CD4-positive, alpha-beta T cell treated with Interferon gamma for 1 hour (primary cell): ENCODE results near the gene PLEK2.
"Not testable (repeated sequence)": the region's sequence is repeated elsewhere in the genome, so short reads cannot be mapped to it uniquely, and the experiment has no call there.

Experiments
- DNase-seq: peaks from one replicate; pipeline ENCODE4 v3.0.0-alpha.2; 2020

PLEK2 gene

DNA sequence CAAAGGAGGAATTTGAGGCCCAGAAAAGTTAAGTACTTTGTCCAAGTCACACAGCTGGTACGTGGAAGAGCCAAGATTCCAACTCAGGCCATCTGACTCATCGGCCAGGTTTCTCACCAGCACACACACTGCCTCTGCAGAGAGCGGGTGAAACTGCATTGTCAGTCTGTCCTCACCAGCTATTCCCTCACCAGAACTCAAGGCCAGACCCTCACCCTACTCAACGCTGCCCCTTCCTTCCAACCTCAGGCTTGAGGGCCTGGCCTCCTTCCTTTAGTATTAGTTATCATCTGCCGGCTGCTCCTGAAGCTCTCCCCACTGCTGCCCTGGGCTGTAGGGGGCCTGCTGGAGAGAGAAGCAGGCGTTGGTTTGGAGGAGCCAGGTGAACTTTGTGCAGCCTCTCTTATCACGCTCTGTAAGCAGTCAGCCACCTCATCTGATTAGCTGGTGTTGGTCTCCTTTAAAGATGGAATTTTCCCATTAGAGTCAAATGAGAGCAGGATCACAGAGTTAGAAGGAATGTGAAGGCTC, 16.6 kb upstream of the PLEK2 start:
- no peak for DNase-seq

DNA sequence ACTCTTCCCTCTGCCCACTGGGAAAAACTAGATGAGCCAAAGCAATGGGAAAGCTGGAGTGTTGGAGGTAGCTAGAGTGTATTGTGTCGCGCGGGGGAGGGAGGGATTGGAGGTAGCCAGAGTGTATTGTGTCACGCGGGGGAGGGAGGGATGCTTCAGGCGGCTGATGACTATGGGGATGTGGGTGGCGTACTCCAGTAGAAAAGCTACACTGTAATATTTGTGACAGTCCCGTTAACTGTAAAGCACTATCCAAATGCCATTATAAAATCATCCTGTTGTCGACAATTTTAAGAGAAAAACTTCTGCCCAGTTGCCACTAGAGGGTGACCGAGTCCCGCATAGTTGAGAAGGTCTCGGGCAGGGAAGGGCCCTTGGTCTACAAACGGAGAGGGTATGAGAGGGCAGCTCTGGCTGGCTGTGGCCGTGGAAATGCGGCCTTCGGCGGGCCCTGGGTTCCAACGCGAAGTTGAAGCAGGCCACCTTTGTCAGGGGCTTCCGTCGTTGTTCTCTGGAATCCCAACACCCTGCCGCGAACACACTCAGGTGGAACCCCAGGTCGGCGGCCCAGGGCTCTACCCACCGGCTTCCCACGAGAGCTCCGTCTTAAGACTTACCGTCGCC, 15.1 kb upstream of the PLEK2 start:
- DNase-seq: peak; percentile 68

DNA sequence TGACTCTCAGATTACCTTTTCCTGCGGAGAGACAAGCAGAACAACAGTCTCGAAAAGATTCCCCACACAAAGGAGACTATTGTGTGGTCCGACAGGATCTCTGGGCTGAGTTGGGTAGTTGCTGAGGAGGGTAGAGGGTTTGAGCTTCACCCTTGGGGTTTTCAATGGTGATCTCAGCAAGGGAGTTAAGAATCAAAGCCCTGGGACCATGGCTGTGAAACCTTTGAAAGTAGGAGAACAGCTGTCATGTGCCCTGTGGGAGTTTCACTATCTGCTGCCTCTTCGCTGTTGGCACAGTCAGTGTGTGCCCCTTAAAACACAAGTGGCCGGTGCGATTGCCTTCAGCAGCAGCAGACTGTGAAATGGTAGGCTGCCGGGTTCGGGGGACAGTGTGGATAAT, 14.2 kb upstream of the PLEK2 start:
- DNase-seq: no peak

DNA sequence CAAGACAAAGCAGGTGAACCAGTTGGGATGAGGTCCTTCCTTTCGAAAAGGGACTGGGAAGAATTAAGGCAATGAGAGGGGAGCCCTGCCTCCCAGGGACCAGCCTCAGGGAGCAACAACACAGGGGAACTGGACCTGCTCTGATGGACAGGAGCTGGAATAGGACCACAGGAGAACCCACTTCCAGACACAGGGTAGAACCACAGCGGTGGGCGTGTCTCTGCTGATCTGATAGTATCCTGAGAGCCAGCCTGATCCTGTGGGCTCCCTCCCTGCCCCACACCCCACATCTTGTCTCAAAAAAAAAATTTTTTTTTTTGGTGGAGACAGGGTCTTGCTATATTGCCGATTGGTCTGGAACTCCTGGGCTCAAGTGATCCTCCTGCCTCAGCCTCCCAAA, 13.6 kb upstream of the PLEK2 start:
- DNase-seq: no peak

DNA sequence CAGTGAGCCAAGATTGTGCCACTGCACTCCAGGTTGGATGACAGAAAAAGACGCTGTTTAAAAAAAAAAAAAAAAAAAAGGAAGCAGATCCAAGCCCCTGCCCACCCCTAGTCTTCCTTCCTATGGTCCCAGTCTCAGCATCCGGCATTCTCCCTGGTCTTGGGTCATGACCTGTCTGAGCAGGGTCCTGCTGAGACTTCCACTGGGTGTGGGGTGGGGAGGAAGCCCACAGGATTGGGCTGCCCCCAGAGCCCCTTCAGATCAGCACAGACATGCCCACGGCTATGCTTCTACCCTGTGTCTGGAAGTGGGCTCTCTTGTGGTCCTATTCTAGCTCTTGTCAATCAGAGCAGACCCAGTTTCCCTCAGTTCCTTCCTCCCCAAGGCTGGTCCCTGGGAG, 12.6 kb upstream of the PLEK2 start:
- DNase-seq: no peak

DNA sequence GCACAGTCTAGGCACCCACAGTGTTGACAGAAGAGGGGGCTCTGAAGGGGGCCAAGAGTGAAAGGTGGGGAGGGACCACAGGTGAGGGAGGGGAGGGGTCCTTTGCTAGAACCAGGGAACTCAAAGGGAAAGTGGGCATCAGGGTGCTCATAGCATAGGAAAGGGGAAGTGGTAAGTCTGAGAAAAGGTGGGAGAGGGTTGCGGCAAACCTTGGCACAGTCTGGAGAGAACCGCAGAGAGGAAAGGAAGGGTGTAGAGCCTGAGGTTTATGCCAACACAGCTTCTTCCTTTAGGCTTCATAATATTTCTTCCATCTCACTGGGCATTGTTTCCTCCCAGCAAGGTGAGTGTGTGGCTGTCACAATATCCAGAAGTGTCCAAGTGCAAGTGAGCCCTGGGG, 11.5 kb upstream of the PLEK2 start:
- DNase-seq: no peak

DNA sequence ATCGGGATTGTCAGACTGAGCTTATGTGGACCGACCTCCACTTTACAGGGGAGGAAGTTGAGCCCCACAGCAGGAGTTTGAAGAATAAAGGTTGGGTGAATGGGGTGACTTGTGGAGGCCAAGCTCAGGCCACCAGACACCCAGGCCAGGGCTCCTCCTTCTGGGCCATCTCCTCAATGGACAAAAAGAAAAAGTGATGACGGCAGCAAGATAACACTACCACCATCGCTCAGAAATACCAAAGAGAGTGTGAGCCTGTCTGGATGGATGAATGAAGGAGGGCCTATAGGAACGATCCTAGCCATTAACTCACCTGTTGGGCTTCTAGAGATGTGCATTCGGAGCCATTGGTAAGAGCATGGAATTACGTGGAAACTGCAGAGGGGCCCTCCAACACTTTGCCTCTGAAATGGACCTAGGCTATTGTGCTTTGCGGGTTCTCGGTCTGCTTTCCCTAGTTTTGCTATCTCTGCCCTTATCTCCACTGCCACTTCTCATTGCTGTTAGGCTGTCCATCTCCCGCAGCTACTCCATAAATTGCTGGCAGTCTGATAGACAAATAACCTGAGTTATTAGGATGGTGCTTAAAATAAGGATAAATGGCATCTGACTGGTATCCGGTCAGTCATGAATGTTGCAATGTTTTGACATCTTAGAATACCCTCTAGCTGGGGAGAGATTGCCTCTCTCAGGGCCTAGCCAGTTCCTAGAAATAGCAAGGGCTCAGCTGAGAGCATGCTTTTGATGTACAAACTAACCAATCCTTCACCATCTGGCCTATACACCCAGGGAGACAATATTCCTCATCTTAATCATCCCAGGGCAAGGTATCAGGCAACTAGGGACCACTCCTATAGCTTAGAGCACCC, 9.6 kb upstream of the PLEK2 start:
- DNase-seq: no peak

DNA sequence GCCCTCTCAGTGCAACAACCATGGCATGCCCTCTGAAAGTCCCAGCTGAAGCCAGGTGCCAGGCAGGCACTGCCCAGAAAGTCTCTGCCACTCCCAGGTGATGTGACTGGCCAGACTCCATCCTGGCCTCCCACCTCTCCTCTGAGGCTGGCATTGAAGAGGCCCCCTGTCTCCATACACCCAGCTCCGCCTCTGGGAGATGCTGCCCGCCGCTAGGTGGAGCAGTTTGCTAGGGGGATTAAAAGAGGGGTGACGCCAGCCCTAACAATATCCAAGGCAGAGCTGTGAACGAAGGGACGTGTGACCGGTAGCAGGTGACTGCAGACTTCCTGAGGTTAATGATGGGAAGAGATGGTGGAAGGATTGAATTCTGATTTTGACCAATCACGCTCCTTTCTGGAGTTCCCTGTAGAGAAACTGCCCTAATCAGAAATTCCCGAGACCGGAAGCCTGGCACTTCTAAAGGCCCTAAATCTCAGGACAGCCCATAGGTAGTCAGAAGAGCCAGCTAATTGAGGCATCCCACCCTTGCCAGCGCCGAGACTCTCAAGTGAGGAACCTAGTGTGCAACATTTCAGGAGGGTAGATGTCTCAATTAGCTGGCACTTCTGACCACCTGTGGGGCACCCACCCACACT, 8.3 kb upstream of the PLEK2 start:
- DNase-seq: peak; percentile 8

DNA sequence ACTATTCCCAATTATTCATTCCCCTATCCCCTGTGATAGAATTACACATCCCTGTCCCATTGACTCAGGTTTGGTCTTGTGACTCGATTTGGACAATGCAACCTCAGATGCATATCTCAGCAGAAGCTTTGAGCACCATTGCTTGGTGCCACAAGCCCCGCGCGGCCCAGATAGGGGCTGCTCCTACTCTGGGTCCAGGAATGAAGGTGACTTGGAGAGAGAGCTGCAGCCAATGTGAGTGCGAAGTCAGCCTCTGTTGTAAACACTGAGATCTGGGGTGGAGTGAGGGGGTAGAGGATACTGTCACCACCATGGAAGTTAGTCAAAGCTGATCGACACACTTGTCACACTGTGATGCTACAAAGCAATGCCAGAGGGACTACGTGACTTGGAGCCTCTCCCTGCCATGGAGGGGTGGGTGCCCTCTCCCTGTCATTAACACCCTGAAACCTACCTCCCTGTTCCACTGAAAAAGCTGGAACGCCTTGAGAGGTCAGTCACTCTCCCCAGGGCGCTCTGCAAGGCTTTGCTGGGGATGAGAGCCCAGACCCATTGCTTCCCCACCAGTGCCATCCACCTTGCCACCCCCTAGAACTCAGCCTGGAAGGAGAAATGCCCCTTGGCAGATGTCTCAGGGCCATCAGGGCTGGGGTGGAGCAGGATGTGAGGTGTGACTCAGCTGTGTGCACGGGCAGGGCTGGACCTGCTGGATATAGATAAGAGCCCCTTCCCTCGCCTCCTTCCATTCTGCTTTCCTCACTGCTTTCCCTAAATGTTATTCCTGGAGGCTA, 6.6 kb upstream of the PLEK2 start:
- DNase-seq: no peak

DNA sequence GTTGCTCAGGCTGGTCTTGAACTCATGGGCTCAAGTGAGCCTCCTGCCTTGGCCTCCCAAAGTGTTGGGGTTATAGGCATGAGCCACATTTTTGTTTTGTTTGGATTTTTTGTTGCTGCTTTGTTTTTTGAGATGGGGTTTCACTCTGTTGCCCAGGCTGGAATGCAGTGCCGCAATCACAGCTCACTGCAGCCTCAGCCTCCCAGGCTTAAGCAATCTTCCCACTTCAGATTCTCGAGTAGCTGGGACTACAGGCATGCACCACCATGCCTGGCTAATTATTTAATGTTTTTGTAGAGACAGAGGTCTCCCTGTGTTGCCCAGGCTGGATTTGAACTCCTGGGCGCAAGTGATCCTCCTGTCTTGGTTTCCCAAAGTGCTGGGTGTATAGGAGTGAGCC, 5.7 kb upstream of the PLEK2 start:
- no peak for DNase-seq

DNA sequence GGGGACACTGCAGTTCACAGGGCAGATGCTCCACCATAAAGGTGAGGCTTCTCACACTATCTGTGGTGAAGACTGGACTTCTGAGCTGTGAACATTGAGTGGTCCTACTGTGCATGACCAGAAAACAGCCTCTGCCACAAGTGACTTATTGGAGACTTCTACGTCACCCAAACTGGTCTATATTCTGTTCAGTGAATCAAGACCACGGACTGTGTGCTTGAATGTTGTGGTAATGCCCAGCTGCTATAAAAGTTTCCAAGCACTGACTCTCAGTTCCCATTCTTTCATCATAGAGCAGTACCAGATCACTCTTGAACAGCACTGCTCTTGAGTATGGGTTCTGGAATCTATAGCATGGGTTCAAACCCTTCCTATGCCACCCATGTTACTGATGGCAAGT, 4.8 kb upstream of the PLEK2 start:
- DNase-seq: no peak

DNA sequence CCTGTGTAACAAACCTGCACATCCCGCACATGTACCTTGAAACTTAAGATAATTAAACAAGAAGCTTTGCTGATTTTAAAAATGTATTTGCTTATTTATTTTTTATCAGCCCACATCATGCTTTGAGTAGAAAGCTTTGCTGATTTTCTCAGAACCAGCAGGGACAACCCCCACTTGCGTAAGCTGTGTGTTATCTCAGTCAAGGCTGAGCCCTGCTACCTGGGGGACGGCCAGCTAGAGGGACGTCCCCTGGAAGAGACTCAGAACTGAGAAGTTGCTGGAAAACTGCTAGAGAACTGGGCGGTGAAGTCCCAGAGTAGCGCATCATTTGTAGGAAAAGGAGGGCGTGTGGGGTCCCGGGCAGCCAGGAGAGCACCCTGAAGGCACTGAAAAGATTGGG, 4.1 kb upstream of the PLEK2 start:
- no peak for DNase-seq

DNA sequence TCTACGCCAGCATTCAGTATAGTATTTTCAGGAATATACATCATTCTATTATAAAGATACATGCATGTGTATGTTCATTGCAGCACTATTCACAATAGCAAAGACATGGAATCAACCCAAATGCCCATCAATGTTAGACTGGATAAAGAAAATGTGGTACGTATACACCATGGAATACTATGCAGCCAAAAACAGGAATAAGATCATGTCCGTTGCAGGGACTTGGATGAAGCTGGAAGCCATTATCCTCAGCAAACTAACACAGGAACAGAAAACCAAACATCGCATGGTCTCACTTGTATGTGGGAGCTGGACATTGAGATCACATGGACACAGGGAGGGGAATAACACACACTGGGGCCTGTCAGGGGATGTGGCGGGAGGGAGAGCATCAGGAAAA, 3.6 kb upstream of the PLEK2 start:
- DNase-seq: not testable (repeated sequence)

DNA sequence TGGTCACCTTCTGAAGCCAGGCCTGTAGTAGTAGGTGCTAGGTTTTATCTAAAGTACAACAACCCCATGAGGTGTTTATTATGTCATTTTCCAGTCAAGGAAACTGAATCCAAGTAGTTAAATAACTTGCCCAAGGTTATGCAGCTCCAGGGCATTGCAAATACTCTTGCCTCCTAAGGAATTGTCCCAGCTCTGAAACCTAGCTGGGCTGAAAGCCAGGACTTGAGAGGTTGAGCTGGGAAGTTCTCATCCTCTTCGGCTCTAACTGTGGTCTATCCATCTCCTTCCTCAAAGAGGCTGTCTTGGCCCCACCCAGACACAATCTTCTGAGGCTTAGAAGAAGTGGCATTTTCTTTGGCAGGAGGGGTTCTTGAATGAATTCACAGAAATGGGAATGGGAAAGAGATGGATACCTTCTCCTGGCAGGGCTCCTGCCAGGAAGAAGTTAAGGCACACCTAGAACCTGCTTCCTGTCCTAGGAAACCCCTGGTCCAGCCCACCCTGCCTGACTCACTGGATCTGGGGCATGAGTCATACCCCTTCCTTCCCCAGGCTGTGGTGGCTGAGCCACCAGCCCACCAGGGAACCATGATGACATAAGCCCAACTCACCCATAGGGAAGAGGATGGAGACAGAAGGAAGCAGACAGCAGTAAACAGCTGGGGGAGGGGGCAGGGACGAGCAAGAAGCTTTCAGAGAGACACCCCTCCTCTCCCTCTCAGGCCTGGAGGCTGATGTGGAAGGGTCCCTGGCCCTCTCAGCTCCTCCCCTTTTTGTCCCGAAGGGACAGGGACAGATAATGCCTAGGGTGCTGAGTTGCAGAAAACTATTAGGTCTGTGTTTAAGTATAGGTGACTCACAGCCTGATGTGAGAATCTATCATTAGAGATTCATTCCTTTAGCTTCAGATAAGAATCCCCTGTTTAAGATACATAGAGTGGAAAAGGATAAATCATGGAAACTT, 2.1 kb upstream of the PLEK2 start:
- DNase-seq: peak; percentile 22

DNA sequence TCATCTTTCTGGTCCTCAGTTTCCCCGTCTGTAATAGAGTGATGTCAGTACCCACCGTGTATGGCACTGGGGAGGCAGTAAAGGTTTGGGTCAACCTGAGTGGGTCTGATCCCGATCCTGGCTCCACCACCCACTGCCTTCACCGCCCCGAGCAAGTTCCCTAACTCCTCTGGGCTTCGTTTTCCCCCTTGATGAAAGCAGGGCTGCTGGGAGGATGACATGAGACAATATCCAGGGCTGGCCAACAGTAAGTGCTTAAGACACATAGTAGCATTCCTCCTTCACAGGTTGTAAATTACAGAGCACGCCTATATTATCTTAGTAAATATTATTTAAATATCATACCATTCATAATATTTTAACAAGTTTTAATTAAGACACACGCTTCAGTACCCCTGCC, 595 bp downstream of the PLEK2 start:
- no peak for DNase-seq

DNA sequence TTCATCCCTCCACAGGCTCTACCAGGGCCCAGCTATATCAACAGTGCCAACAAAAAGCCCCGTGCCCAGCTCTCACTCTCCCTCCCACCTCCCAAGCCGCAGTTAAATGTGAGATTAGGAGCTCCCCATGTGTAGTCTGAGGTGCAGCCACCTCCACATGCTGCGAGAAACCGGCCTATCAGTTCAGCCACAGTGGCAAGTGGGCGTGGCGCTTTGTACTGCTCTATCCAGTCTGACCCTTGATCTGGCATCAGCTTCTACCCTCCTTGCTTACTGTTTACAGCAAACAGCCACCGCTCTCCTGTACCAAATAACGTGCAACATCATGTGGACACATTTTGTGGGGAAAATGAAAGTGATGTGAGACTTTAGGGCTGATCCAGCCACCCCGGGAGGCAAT, 1.7 kb downstream of the PLEK2 start:
- DNase-seq: no peak

DNA sequence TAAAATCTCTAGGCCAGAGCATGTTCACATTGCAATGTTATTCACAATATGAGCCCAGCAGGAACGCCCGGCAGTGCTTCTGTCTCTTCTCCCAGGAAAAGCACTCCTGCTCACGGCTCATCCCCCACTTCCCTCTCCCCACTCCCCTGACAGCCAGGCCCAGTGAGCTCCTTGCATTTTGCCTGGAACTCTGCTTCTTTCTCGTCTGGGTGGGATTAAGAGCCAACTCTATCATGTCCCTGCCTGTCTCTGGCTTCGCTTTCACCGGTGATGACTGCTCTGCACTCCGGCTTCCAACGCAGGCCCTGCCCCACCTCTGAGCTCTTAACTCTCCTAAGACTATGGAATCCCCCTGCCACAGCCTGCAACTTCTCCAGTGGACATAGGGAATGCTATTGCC, 2.5 kb downstream of the PLEK2 start:
- DNase-seq: no peak

DNA sequence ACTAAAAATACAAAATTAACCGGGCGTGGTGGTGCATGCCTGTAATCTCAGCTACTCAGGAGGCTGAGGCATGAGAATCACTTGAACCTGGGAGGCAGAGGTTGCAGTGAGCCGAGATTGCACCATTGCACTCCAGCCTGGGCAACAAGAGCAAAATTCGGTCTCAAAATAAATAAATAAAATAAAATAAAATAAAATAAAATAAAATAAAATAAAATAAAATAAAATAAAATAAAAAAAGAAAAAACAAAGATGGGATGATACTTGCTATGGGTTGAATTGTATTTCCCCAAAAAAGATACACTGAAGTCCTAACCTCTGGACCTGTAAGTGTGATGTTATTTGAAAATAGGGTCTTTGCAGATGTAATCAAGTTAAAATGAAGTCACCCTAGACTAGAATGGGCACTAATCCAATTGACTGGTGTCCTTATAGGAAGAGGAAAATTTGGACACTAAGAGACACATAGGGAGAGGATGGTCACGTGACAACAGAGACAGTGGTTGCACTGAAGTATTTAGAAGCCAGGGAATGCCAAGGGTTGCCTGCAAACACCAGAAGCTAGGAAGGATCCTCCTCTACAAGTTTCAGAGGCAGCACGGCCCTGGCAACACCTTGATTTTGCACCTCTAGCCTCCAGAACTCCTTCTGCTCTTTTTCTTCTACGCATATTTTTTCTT, 3.7 kb downstream of the PLEK2 start:
- DNase-seq: not testable (repeated sequence)

DNA sequence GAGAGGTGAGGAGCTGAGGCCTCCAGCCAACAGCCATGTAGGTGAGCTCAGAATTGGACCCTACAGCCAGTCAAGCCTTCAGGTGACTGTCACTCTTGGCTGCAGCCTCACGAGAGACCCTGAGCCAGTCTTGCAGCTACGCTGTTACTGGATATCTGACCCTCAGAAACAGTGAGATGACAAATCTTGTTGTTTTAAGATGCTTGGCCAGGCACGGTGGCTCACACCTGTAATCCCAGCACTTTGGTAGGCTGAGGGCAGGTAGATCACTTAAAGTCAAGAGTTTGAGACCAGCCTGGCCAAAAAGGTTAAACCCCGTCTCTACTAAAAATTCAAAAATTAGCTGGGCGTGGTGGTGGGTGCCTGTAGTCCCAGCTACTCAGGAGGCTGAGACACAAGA, 6.2 kb downstream of the PLEK2 start:
- no peak for DNase-seq

DNA sequence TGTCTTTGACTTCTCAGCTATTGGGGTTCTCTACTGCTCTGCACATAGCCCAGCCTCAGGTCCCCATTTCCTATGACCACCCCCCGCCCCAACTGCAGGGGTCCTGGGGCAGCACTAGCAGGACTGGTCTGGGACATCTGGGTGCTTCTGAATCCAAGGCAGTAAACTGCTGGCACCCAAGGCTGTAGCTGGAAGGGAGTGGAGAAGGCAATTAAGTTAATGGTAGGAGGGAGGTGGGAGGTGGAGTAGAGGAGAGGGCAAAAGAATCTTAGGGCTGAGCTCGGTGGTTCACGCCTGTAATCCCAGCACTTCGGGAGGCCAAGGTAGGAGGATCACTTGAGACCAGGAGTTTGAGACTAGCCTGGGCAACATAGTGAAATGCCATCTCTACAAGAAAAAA, 11.5 kb downstream of the PLEK2 start:
- DNase-seq: no peak

DNA sequence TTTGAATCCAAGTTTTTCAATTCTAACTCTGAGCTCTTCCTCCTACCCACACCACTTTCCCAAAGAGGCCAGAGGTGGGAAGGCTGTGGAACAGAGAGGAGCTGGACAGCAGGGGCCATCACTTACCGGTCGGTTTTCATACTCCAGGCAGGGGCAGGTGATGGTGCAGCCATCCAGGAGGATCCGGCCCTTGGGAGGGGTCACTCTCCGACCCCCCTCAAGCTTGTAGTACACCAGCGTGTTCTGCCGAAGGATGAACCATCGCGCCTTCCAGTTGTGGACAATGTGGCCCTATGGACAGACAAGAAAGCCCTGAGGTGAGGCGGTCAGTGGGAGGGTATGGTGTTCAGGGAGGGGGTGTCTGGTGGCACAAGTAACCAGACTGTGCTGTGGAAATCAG, 14.4 kb downstream of the PLEK2 start:
- DNase-seq: no peak
